GM12878 (cell line): ENCODE measurements around the gene UNC93B1. TPM values are rescaled to one million over a fixed set of nuclear protein-coding genes. Genes with fewer than 3 reads are reported as not detected.

Experiments
- ATF7 ChIP-seq: fragments of 450-650 bp; IDR thresholded peaks from 2 replicates; pipeline ENCODE4 v1.6.1; 2016; ENCODE audit warnings: low read depth, mild to moderate bottlenecking
- BHLHE40 ChIP-seq, 2 experiments: fragments of 450-650 bp in 1 of 2; IDR thresholded peaks; 2 replicates each; pipeline ENCODE4 v1.6.1; 2011 to 2017; ENCODE audit warnings: low read depth in 2 of 2, borderline replicate concordance in 1 of 2, improper control_type of control experiment in 1 of 2, low read length in 1 of 2, mild to moderate bottlenecking in 1 of 2
- BRCA1 ChIP-seq: IDR thresholded peaks from 2 replicates; pipeline ENCODE4 v1.6.1; 2011; ENCODE audit warnings: low read depth, low read length, improper control_type of control experiment
- CHD2 ChIP-seq: IDR thresholded peaks from 2 replicates; pipeline ENCODE4 v1.6.1; 2011; ENCODE audit warnings: low read depth, low read length, improper control_type of control experiment, borderline replicate concordance
- CREM ChIP-seq: IDR thresholded peaks from 2 replicates; pipeline ENCODE4 v1.6.1; 2014; ENCODE audit warnings: antibody characterized with exemption, low read depth
- FOS ChIP-seq: IDR thresholded peaks from 3 replicates; pipeline ENCODE4 v1.6.1; 2011; ENCODE audit warnings: borderline replicate concordance; ENCODE audit not compliant: insufficient read length; ENCODE audit errors: extremely low read depth
- IKZF1 ChIP-seq: fragments of 450-650 bp; conservative IDR thresholded peaks from 2 replicates; pipeline ENCODE4 v1.6.1; 2017; ENCODE audit warnings: antibody characterized with exemption, mild to moderate bottlenecking
- JUNB ChIP-seq: IDR thresholded peaks from 2 replicates; pipeline ENCODE4 v1.6.1; 2016; ENCODE audit warnings: antibody characterized with exemption, mild to moderate bottlenecking
- LARP7 ChIP-seq: fragments of 450-650 bp; IDR thresholded peaks from 2 replicates; pipeline ENCODE4 v1.6.1; 2017; ENCODE audit warnings: mild to moderate bottlenecking
- NFIC ChIP-seq: IDR thresholded peaks from 2 replicates; pipeline ENCODE4 v1.6.1; 2012; ENCODE audit warnings: low read depth, mild to moderate bottlenecking, inconsistent platforms, low read length, moderate library complexity
- NFYB ChIP-seq: IDR thresholded peaks from 2 replicates; pipeline ENCODE4 v1.6.1; 2011; ENCODE audit warnings: low read depth, mild to moderate bottlenecking, low read length, improper control_type of control experiment, moderate library complexity; ENCODE audit not compliant: insufficient read depth
- NR2F1 ChIP-seq: fragments of 450-650 bp; conservative IDR thresholded peaks from 2 replicates; pipeline ENCODE4 v1.6.1; 2017; ENCODE audit warnings: mild to moderate bottlenecking
- NRF1 ChIP-seq: conservative IDR thresholded peaks from 2 replicates; pipeline ENCODE4 v1.6.1; 2011; ENCODE audit warnings: mild to moderate bottlenecking, low read depth, low read length, improper control_type of control experiment
- POLR2A ChIP-seq: IDR thresholded peaks from 2 replicates; pipeline ENCODE4 v1.6.1; 2011; ENCODE audit warnings: low read depth, mild to moderate bottlenecking, low read length
- RBBP5 ChIP-seq: fragments of 200-600 bp; sonication (generic); conservative IDR thresholded peaks from 2 replicates; pipeline ENCODE4 v1.6.1; 2016
- SIX5 ChIP-seq: IDR thresholded peaks from 2 replicates; pipeline ENCODE4 v1.6.1; 2011; ENCODE audit warnings: mild to moderate bottlenecking, low read depth, low read length, moderate library complexity; ENCODE audit not compliant: severe bottlenecking
- SPI1 ChIP-seq: IDR thresholded peaks from 2 replicates; pipeline ENCODE4 v1.6.1; 2011; ENCODE audit warnings: low read depth, mild to moderate bottlenecking, low read length, moderate library complexity, borderline replicate concordance; ENCODE audit not compliant: insufficient read depth
- TAF1 ChIP-seq: IDR thresholded peaks from 2 replicates; pipeline ENCODE4 v1.6.1; 2011; ENCODE audit warnings: mild to moderate bottlenecking, low read depth, low read length, borderline replicate concordance
- YY1 ChIP-seq: IDR thresholded peaks from 2 replicates; pipeline ENCODE4 v1.6.1; 2011; ENCODE audit warnings: low read depth, mild to moderate bottlenecking, low read length
- ZNF217 ChIP-seq: fragments of 450-650 bp; IDR thresholded peaks from 2 replicates; pipeline ENCODE4 v1.6.1; 2017; ENCODE audit warnings: antibody characterized with exemption, mild to moderate bottlenecking
- ZNF24 ChIP-seq: fragments of 450-650 bp; IDR thresholded peaks from 2 replicates; pipeline ENCODE4 v1.6.1; 2017; ENCODE audit warnings: antibody characterized with exemption, mild to moderate bottlenecking
- ZNF622 ChIP-seq: fragments of 450-650 bp; IDR thresholded peaks from 2 replicates; pipeline ENCODE4 v1.6.1; 2017; ENCODE audit warnings: mild to moderate bottlenecking, inconsistent platforms
- polyA plus RNA-seq, 11 experiments: library from polyadenylated mRNA; depleted of rRNA in 4 of 11; unstranded in 6 of 11; stranded (reverse) in 5 of 11; fragments of >200 nt; fragmentation: Nextera tagmentation in 4 of 11; fragmentation: Illumina TruSeq in 1 of 11; extraction: Ambion mirVana in 4 of 11; extraction: Trizol in 1 of 11; gene quantifications; 1 replicate in 1 of 11; 2 replicates in 10 of 11; pipeline versions ENCODE4 v1.2.1 to v1.2.3, GENCODE V29; 2011 to 2016; ENCODE audit warnings: inconsistent platforms in 2 of 11, missing spikeins in 2 of 11, low read depth in 1 of 11
- total RNA-seq, 4 experiments: library from RNA; depleted of rRNA in 3 of 4; stranded (reverse); fragments of >200 nt in 3 of 4; fragmentation: Illumina TruSeq in 1 of 4; extraction: Trizol in 1 of 4; gene quantifications; 2 replicates each; pipeline versions ENCODE4 v1.2.1 to v1.2.3, GENCODE V29; 2013 to 2021
- TF ChIP-seq, protein P1 (sequence below): IDR thresholded peaks from 2 replicates; pipeline ENCODE4 v1.6.1; 2012; ENCODE audit warnings: low read length, inconsistent platforms
- TF ChIP-seq, protein P2 (sequence below): IDR thresholded peaks from 2 replicates; pipeline ENCODE4 v1.6.1; 2012; ENCODE audit warnings: low read depth, low read length, improper control_type of control experiment
- TF ChIP-seq, protein P3 (sequence below): fragments of 450-650 bp; IDR thresholded peaks from 2 replicates; pipeline ENCODE4 v1.6.1; 2017; ENCODE audit warnings: low read depth, mild to moderate bottlenecking, moderate library complexity
- TF ChIP-seq, protein P4 (sequence below): fragments of 450-650 bp; IDR thresholded peaks from 2 replicates; pipeline ENCODE4 v1.6.1; 2017; ENCODE audit warnings: antibody characterized with exemption, mild to moderate bottlenecking, moderate library complexity

The UNC93B1 gene
- total and polyA plus RNA-seq, 10 of the 15 experiments (the other 5 are each of a cell fraction or from before 2014, with no cell fraction given) = 1.3 to 79.7 (median 36.3) TPM

DNA sequence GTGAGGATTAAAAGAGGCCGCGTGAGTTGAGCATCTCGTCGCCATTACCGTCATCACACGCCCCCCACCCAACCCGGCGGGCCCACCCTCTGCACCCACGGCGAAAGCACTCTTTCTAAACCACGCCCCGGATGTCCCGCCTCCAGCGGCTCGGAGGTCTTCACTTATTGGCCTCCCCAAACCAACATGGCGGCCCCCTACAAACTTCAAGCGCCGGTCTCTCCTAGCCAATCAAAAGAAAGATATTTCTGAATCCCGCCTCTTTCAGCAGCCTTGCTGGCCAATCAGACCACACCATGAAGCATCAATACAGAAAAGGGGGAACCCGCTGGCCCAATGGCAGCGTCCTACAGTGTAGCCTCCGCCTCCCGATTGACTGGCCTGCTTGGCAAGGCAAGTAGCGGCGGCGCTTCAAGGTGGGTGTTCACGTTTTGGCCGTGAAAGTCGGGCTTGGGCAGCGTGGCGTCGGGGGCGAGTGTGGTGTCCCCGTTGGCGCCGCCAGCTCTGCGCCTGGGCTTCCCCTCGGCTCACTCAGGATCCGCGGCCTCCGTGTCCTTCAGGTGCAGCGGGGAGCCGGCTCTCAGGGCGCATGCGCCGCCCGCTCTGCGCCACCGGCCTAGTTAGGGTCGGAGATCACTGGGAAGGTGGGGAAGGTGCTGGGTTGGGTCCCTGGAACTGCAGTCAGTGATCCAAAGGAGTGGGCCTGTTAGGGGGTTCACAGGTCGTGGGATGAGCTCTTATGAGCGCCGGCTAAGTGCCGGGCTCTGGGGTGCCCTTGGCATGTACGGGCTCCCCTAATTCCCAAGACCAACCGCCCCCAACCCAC lies 26.6 kb upstream of the UNC93B1 start, which contains the start of gene NDUFS8 (continued):
- TF ChIP-seq, protein P1, sequence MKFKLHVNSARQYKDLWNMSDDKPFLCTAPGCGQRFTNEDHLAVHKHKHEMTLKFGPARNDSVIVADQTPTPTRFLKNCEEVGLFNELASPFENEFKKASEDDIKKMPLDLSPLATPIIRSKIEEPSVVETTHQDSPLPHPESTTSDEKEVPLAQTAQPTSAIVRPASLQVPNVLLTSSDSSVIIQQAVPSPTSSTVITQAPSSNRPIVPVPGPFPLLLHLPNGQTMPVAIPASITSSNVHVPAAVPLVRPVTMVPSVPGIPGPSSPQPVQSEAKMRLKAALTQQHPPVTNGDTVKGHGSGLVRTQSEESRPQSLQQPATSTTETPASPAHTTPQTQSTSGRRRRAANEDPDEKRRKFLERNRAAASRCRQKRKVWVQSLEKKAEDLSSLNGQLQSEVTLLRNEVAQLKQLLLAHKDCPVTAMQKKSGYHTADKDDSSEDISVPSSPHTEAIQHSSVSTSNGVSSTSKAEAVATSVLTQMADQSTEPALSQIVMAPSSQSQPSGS = no peak
- TF ChIP-seq ZNF217 (no peak), BRCA1 (no peak), CHD2 (peak; percentile 92), JUNB (no peak), ATF7 (0 out of 2 replicates have a peak, but pooled peaks have one; percentile 32), ZNF24 (no peak), IKZF1 (peak; percentile 63), NFYB (peak; percentile 84), BHLHE40 (IDR thresholded peaks at IDR 0.05; ENCODE audit: borderline replicate concordance in 1 of 2, low read depth in 2 of 2, low read length in 1 of 2) (peak in 1 of 2 experiments; percentile 56; a peak in 1 of 4 replicates), CREM (peak; percentile 70), FOS (peak; percentile 67), RBBP5 (no peak), SIX5 (peak; percentile 28), SPI1 (peak; percentile 54; the same call in 1 of the 2 replicates), NR2F1 (peak; percentile 79), YY1 (peak; percentile 96), LARP7 (peak; percentile 67), TAF1 (0 out of 2 replicates have a peak, but pooled peaks have one; percentile 42), POLR2A (peak; percentile 92), NFIC (no peak), NRF1 (peak; percentile 75), ZNF622 (no peak)
- TF ChIP-seq, protein P2, sequence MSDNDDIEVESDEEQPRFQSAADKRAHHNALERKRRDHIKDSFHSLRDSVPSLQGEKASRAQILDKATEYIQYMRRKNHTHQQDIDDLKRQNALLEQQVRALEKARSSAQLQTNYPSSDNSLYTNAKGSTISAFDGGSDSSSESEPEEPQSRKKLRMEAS = 0 out of 2 replicates have a peak, but pooled peaks have one; percentile 11
- TF ChIP-seq, protein P3, sequence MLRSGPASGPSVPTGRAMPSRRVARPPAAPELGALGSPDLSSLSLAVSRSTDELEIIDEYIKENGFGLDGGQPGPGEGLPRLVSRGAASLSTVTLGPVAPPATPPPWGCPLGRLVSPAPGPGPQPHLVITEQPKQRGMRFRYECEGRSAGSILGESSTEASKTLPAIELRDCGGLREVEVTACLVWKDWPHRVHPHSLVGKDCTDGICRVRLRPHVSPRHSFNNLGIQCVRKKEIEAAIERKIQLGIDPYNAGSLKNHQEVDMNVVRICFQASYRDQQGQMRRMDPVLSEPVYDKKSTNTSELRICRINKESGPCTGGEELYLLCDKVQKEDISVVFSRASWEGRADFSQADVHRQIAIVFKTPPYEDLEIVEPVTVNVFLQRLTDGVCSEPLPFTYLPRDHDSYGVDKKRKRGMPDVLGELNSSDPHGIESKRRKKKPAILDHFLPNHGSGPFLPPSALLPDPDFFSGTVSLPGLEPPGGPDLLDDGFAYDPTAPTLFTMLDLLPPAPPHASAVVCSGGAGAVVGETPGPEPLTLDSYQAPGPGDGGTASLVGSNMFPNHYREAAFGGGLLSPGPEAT = peak; percentile 44; the same call in 1 of the 2 replicates
- TF ChIP-seq, protein P4, sequence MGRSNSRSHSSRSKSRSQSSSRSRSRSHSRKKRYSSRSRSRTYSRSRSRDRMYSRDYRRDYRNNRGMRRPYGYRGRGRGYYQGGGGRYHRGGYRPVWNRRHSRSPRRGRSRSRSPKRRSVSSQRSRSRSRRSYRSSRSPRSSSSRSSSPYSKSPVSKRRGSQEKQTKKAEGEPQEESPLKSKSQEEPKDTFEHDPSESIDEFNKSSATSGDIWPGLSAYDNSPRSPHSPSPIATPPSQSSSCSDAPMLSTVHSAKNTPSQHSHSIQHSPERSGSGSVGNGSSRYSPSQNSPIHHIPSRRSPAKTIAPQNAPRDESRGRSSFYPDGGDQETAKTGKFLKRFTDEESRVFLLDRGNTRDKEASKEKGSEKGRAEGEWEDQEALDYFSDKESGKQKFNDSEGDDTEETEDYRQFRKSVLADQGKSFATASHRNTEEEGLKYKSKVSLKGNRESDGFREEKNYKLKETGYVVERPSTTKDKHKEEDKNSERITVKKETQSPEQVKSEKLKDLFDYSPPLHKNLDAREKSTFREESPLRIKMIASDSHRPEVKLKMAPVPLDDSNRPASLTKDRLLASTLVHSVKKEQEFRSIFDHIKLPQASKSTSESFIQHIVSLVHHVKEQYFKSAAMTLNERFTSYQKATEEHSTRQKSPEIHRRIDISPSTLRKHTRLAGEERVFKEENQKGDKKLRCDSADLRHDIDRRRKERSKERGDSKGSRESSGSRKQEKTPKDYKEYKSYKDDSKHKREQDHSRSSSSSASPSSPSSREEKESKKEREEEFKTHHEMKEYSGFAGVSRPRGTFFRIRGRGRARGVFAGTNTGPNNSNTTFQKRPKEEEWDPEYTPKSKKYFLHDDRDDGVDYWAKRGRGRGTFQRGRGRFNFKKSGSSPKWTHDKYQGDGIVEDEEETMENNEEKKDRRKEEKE = no peak
